ENCODE results near the gene BAK1. TPM values are rescaled to one million over a fixed set of nuclear protein-coding genes. Genes with fewer than 3 reads are reported as not detected.

Gene BAK1
- total and polyA plus RNA-seq, 2 of the 13 experiments (the other 11 are each of a cell fraction or from before 2014, with no cell fraction given) = 15.0 to 23.8 TPM

- TF ChIP-seq ZNF180 (CRISPR knock-in tag; IDR thresholded peaks at IDR 0.05; ENCODE audit: borderline replicate concordance, low read depth) = no peak
- TF ChIP-seq ZNF552 (CRISPR knock-in tag; IDR thresholded peaks at IDR 0.05; ENCODE audit: borderline replicate concordance) = no peak
- no peak for TF ChIP-seq GPBP1L1 (CRISPR knock-in tag; IDR thresholded peaks at IDR 0.05)
- no peak for TF ChIP-seq ZNF296 (CRISPR knock-in tag; conservative IDR thresholded peaks at IDR 0.05)
- TF ChIP-seq, protein P1, sequence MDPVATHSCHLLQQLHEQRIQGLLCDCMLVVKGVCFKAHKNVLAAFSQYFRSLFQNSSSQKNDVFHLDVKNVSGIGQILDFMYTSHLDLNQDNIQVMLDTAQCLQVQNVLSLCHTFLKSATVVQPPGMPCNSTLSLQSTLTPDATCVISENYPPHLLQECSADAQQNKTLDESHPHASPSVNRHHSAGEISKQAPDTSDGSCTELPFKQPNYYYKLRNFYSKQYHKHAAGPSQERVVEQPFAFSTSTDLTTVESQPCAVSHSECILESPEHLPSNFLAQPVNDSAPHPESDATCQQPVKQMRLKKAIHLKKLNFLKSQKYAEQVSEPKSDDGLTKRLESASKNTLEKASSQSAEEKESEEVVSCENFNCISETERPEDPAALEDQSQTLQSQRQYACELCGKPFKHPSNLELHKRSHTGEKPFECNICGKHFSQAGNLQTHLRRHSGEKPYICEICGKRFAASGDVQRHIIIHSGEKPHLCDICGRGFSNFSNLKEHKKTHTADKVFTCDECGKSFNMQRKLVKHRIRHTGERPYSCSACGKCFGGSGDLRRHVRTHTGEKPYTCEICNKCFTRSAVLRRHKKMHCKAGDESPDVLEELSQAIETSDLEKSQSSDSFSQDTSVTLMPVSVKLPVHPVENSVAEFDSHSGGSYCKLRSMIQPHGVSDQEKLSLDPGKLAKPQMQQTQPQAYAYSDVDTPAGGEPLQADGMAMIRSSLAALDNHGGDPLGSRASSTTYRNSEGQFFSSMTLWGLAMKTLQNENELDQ (CRISPR knock-in tag; IDR thresholded peaks at IDR 0.05; ENCODE audit: borderline replicate concordance) = no peak
- peak; percentile 74; the same call in 1 of the 2 replicates for TF ChIP-seq ZBTB46 (CRISPR knock-in tag; IDR thresholded peaks at IDR 0.05; ENCODE audit: borderline replicate concordance)
- no peak for TF ChIP-seq ZNF616 (CRISPR knock-in tag; IDR thresholded peaks at IDR 0.05; ENCODE audit: low read depth)
- no peak for TF ChIP-seq ZNF407 (CRISPR knock-in tag; IDR thresholded peaks at IDR 0.05; ENCODE audit: not compliant biosample characterization)
- no peak for TF ChIP-seq ZBTB3 (CRISPR knock-in tag; IDR thresholded peaks at IDR 0.05; ENCODE audit: borderline replicate concordance, low read depth)
- TF ChIP-seq, protein P2, sequence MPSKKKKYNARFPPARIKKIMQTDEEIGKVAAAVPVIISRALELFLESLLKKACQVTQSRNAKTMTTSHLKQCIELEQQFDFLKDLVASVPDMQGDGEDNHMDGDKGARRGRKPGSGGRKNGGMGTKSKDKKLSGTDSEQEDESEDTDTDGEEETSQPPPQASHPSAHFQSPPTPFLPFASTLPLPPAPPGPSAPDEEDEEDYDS (CRISPR knock-in tag; IDR thresholded peaks at IDR 0.05) = no peak
- TF ChIP-seq ZFP1 (CRISPR knock-in tag; IDR thresholded peaks at IDR 0.05) = no peak
- no peak for TF ChIP-seq ZNF644 (CRISPR knock-in tag; IDR thresholded peaks at IDR 0.05; ENCODE audit: low read depth)
- TF ChIP-seq, protein P3, sequence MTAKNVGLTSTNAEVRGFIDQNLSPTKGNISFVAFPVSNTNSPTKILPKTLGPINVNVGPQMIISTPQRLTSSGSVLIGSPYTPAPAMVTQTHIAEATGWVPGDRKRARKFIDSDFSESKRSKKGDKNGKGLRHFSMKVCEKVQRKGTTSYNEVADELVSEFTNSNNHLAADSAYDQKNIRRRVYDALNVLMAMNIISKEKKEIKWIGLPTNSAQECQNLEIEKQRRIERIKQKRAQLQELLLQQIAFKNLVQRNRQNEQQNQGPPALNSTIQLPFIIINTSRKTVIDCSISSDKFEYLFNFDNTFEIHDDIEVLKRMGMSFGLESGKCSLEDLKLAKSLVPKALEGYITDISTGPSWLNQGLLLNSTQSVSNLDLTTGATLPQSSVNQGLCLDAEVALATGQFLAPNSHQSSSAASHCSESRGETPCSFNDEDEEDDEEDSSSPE (CRISPR knock-in tag; IDR thresholded peaks at IDR 0.05) = no peak
Measured at GRCh38 chr6:33620158-33620855, 40.2 kb upstream of the BAK1 start (continued).

Data from HepG2 (cell line).